Stimulated activated naive CD4-positive, alpha-beta T cell treated with Interleukin-2 at 50 U/mL for 16 hours (primary cell): ENCODE measurements around the gene SELENOF.
"Not testable (repeated sequence)": the region's sequence is repeated elsewhere in the genome, so short reads cannot be mapped to it uniquely, and the experiment has no call there.

Experiments
- DNase-seq: peaks from one replicate; lab custom pipeline; 2025; lab: John Stamatoyannopoulos, UW

The SELENOF gene

DNA sequence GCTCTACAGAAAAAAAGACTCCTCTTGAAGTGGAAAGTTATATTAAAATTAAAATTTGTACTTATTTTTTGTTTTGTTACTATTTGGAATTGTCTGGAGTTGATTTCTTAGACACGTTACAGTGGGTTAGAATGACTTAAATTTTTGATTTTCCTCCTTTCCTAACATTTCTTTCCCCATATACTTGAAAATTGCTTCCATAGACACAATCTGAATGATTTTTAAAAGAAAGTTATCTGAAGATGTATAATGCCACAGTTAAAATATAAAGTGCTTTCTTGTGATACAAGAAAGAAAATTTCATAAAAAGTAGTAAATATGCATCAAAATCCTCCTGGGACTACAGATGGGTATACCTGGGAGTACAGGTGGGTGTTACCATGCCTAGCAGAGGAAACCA lies 2.8 kb upstream of the SELENOF start:
- DNase-seq, result no peak

DNA sequence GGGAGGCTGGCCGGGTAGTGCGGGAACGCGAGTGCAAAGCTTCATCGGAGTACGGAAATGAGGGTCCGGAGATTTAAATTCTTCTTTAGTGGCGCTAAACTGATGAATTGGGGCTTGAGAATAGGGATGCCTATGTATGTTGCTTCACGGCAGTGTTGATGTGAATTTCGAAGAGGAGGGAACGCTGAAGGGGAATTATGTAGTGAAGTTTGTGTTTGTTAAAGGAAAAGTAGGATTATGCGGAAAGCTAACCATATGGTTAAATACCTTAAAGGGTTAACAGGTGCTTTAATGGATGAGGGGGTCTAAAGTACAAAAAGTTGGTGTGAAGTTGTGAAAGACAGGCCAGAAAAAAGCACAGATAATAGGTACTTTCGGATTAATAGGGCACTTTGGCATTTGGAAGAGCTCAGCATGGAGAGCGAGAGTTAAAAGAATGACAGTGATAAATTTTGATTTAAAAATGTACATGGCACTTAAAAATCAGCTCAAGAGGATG lies 1.9 kb upstream of the SELENOF start:
- DNase-seq, result no peak

DNA sequence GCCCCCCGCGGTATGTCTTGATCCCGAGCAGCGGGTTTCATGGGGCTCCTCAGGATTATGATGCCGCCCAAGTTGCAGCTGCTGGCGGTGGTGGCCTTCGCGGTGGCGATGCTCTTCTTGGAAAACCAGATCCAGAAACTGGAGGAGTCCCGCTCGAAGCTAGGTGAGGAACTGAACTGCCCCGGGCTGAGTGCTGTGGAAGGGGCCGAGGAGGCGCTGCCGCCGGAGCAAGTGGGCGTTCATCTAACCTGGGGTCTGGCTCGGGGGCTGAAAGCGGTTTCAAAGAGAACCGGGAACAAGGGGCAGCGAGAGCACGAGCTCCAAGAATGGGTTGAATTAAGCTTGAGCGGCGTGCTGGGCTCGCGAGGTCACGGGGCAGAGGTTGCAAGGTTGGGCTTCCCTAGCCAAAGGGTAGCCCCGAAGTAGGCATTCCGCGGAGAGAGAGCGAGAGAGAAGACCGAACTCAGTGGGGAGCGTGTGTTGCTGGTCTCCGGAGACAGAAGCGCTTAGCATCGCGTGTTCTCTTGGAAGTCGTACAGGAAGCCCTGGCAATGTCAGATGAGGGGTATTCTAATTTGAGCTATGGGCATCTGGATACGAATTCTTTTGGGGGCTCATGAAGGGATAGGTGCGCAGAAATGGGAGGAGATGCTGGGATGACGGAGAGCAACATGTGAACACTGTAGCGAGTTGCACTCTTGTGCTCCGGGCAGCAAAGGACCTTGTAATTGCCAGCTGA lies 1.2 kb upstream of the SELENOF start:
- peak; percentile 50 for DNase-seq

DNA sequence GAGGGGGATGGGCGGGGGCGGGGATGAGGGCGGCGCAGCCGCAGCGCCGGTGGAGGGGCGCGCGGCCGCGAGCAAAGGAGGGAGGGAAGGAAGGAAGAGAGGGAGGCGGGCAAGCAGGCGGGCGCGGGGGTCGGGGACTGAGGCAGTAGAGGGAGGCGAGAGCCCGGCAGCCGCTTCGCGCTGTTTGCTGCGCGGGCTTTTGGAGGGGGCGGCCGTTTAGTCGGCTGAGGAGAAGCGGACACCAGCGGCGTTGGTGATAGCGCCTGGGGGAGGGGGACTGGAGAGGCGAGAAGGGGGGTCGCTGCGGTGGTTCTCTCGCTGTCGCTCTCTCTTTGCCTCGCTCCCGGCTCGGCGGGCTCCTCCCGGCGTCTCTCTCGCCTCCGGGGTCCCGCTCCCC lies 673 bp upstream of the SELENOF start, which contains the start of gene HS2ST1:
Gene HS2ST1, plus strand, starts transcription at position 35 of the 397 bp plus-strand sequence.
- no peak for DNase-seq

DNA sequence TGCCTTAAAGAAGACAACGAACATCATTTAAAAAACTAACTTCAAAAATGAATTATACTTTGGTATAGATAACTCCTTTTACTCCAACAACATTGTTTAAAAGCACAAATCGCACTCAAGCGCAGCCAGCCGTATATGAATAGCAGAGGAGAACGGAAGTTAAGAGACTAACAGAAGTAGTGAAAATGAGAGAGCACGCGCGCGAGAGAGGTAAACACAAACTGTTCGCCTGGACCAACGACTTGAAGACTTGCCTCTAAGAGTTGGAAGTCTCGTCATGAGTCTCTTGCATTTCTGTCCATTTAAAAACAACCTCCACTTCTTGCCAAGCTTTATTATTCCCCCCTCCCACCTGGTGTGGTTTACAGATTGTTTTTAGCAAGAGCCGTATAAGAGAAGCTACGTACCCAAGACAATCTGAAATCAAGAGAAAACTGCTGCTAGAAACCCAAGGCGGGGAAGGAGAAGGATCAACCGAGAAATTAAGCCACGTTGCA lies 479 bp downstream of the SELENOF start:
- peak; percentile 24 for DNase-seq

DNA sequence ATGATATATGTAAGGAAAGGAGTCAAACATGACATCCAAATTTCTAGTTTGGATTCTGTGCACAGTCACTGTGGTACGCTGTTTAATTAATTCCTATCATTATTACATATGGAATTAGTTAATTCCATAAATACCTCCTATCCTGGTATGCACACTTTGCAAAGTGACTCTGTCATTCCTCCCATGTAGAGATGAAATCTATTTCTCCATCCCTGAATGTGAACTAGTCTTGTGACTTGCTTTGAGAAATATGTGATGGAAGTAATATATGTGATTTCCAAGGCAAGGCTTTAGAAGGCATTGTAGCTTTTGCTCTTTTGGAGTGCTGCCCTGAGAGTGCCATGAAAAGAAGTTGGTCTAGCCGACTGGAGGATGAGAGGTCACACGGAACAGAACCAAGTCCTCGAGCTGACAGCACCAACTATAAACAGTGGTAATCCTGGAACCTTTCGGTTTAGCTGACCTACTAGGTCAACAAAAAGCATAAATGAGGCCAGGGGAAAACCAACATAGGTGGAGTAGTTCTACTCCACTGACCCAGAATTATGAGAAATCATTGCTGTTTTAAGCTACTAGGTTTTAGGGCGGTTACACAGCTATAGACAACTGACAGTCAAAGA lies 1.5 kb downstream of the SELENOF start:
- no peak for DNase-seq

DNA sequence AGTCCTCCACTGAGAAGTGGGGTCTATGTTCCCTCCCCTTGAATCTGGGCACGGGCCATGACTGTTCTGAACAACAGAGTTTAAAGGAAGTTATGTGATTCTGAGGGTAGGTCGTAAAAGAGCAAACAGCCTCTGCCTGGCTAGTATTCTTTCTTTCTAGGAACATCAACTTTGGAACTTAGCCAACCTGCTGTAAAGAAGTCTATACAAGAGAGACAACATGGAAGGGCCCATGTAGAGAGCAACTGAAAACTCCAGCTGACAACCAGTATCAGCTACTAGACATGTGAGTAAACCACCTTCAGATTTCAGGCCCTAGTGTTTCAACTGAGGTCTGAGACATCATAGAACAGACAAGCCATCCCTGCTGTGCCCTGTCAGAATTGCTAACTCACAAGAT lies 7.5 kb downstream of the SELENOF start:
- no peak for DNase-seq

DNA sequence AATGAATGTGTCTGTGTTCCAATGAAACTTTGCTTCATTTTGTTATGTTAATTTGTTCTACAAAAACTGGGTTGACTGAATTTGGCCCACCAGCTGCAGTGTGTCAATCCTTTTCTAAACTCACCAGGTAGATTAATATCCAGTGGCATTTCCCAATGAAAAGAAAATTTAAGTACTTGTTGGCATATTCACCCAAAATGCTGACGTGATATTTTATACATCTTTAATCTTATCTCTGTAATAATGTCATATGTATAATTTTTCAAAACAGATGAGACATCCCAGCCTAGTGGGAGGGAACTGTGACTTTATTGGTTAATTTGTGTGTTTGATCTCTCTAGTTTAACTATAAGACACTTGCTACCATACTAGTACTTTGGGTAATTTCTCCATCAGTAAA lies 8.1 kb downstream of the SELENOF start:
- DNase-seq, result no peak

DNA sequence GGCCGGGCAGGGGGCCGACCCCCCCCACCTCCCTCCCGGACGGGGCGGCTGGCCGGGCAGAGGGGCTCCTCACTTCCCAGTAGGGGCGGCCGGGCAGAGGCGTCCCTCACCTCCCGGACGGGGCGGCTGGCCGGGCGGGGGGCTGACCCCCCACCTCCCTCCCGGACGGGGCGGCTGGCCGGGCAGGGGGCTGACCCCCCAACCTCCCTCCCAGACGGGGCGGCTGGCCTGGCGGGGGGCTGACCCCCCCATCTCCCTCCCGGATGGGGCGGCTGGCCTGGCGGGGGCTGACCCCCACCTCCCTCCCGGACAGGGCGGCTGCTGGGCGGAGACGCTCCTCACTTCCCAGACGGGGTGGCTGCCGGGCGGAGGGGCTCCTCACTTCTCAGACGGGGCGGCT lies 14.5 kb downstream of the SELENOF start:
- not testable (repeated sequence) for DNase-seq

DNA sequence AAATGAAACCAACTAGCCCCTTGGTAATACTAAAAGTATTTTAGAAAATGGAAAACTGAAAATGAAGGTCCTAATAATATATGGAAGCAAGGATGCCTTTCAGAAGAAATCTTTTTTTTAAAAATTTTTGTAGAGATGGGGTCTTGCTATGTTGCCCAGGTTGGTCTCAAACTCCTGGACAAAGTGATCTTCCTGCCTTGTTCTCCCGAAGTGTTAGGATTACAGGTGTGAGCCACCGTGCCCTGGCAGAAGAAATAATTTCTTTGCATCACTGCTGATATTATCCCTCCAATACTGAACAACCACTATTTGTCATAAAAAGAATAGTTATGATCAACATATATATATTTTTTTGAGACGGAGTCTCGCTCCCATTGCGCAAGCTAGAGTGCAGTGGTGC lies 25.6 kb downstream of the SELENOF start:
- DNase-seq, result no peak

DNA sequence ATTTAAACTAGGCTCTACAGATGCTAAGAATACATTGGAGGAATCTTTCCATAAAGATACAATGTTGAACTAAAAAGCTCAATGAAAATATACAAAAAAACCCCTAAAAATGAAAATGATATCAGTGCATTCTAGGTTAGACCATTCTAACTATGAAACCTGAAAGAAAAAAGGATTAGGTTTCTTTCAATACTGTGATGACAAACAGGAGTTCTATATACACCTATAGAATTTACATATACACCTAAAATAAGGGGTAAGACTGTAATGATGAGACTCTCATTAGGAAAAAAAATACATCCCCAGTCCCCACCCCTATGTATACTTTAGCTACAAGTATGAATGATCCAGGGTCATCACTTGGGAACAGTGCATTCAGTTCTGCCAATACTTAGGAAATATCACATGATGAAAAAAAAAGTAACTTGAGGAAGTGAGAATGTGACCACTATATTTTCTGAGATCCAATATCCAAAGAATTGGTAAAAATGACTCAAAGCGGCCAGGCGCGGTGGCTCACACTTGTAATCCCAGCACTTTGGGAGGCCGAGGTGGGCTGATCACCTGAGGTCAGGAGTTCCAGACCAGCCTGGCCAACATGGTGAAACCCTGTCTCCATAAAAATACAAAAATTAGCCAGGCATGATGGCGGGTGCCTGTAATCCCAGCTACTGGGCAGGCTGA lies 26.3 kb downstream of the SELENOF start:
- no peak for DNase-seq

DNA sequence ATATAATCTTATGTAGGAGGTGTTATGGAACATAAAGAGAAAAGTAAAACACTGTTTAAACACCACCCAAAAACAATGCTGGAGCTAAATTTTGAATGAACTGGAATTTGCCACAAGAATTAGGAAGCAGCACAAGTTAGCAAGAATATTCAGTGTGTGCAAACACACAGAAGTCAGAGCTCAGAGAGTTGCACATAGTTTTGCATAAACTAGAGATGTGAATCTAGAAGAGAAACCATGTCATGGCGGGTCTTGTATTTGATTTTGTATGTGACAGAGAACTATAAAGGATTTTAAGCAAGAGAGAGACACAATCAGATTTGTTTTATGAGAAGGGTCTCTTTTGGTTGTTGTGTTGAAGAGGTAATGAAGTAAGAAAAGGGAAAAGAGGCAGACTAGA lies 38.2 kb downstream of the SELENOF start:
- DNase-seq, result no peak

DNA sequence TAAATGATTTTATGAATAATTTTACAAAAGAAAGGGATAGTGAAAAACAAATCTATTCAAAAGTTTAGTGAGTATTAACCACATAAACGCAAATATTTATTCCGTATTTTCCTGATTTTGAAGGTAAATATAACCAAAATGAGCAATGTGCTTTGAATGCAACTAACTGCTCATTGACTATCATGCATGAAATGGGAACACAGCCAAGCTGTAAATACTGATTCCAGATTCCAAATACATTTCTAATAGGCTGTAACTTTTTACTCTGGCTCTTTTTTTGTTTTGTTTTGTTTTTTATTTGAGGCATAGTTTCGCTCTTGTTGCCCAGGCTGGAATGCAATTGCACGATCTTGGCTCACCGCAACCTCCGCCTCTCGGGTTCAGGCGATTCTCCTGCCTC lies 41.8 kb downstream of the SELENOF start:
- DNase-seq, result no peak

DNA sequence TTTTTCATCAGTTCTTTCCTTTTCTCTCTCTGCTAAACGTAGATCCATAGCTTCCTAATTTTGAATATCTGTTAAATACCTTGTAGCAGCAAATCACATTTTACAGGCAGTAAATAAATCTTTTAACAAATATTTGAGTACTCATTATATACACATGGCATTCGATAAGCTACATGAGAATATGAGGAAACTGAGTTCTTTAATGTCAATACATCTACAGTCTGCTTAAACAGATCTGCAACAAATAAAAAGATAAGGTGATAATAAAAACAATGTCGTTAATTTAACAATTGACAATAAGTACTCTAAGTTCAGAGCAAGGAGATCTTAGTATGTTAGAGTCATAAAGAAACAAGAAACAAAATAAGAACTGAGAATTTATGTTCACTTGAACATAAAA lies 42.9 kb downstream of the SELENOF start:
- no peak for DNase-seq

DNA sequence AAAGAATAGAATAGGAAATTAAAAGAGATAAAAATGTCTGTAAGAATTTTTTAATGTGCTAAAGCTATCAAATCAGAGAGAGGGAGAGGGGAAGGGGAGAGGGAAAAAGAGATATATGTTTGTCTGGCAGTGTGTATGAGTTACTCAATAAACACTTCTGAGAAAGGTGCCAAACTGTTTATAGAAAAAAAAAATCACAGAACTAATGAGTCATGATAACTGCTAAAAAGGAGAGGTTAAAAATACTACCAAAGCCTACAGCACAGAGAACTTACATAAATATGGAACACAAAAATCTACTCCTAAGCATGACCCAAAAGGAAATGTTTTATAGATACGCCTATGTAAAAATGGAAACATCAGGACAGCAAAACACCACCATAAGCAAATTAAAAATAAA lies 45.4 kb downstream of the SELENOF start:
- no peak for DNase-seq

DNA sequence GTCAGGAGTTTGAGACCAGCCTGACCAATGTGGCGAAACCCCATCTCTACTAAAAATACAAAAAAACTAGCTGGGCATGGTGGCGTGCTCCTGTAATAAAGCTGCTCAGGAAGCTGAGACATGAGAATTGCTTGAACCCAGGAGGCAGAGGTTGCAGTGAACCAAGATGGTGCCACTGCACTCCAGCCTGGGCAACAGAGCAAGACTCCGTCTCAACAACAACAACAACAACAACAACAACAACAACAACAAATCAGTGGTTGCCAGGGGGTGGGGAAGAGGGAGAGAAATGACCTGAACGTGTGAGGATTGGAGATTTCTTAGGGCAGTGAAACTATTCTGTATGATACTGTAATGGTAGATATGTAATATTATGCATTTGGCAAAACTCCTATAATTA lies 46.6 kb downstream of the SELENOF start:
- DNase-seq, result not testable (repeated sequence)

DNA sequence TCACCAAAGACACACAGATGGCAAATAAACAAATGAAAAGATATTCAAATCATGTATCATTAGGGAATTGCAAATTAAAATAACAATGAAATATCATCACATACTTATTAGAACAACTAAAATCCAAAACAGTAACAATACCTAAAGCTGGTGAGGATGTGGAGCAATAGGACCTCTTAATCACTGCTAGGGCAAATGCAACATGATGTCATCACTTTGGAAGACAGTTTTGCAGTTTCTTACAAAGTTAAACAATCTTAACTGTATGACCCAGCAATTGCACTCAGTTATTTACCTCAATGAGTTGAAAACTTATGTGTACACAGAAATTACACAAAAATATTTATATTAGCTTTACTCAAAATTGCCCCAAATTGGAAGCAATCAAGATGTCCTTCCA lies 47.3 kb downstream of the SELENOF start:
- DNase-seq, result no peak

DNA sequence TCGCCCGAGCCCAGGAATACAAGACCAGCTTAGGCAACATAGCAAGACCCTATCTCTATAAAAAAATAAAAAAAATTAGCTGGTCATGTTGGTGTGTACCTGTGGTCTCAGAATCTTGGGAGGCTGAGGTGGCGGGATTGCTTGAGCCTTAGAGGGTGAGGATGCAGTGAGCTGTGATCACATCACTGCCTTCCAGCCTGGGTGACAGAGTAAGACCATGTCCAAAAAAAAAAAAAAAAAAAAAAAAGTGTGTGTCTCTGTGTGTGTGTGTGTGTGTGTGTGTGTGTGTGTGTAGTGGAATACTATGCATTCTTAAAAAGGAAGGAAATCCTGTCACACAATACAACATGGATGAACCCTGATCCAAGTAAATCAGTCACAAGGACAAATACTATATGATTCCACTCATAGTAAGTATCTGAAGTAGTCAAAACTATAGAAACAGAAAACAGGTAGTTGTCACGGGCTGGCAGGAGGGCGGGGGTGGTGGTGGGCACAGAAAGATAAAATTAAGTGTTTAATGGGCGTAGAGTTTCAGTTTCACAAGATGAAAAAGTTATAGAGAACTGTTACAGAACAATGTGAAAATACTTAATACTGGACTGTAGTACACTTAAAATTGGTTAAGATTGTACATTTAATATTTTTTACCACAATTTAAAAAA lies 47.8 kb downstream of the SELENOF start:
- peak; percentile 1 for DNase-seq

DNA sequence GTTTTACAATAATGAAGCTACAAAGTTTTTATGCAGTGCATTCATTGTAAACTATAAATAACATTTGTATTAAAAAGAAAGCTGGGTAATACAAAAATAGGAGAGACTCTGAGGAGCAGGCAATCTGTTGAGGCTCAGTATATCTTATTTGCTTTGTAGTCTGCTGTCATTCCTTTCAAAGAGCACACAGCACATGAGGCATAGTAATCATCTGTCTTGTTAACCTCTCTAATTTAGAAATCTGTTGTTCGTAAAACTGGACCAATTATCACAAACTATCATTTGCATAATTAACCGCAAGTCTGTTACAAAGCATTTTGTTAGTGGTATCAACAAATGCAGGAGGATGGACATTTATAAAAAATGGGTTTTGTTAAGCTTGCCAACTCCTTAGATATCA lies 51.0 kb downstream of the SELENOF start:
- DNase-seq, result no peak

DNA sequence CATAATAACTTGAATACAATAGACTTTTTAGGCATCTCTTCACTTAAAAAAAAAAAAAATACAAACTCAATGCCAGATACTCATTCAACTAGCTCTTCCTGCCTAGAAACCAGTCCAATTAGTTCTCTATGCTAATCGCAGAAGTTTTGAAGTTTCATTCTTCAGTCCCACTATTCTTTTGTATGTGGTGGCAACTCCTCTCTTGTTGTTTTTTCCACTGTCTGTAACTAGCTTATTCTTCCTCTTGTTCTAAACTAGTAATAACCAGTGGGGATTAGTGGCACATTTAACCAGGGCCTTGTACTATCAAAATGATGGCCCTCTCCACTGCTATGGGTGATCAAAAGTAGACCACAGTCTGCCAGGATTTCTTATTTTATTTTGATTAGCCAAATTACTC lies 52.5 kb downstream of the SELENOF start:
- no peak for DNase-seq

DNA sequence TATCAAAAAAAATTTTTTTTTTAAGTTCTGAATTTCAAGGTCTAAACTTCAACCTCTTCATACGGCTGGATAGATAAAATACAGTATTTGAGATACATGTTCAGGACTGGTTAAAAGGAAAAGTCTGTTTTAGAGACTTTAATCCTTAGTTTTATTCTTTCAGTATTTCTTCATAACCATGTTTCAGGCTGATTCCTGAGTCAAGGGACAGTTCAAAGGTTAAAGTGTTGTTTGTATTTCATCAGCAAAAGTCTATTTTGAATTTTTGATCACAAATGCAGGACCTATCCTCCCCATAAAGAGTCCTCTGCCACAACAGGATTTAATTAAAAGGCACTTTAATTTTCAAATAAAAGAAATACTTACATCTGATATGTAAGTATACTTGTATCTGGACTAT lies 53.5 kb downstream of the SELENOF start:
- DNase-seq, result no peak

DNA sequence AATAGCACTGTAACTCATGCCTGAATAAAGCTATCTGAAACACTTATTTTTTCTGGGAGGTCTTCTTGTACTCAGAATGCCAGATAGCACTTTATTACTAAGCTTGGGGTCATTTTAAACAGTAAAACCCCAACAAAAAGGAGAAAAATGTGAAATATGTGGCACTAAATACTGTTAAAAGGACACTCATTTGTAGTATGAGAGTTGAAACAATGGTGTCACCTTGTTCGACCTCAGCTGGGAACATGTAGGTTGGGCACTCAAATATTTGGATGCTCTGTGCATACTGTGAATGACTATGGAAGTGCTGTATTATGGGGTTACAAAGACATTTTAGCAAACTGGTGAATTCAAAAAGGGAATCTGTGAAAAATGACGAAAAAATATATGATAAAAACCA lies 53.9 kb downstream of the SELENOF start:
- DNase-seq, result no peak
